GM18505 (cell line): Measurements from ENCODE around the gene CEACAM1.
"Not testable (repeated sequence)": the region's sequence is repeated elsewhere in the genome, so short reads cannot be mapped to it uniquely, and the experiment has no call there.

Experiments used
- ATAC-seq: cut with Tn5 transposase; IDR thresholded peaks from one replicate; pipeline ENCODE4 v1.9.1; 2021; ENCODE audit not compliant: unreplicated experiment
- POLR2A ChIP-seq: IDR thresholded peaks from 4 replicates; pipeline ENCODE4 v1.6.1; 2011; ENCODE audit warnings: borderline replicate concordance; ENCODE audit not compliant: insufficient read depth, insufficient read length; ENCODE audit errors: extremely low read depth

The CEACAM1 gene

DNA sequence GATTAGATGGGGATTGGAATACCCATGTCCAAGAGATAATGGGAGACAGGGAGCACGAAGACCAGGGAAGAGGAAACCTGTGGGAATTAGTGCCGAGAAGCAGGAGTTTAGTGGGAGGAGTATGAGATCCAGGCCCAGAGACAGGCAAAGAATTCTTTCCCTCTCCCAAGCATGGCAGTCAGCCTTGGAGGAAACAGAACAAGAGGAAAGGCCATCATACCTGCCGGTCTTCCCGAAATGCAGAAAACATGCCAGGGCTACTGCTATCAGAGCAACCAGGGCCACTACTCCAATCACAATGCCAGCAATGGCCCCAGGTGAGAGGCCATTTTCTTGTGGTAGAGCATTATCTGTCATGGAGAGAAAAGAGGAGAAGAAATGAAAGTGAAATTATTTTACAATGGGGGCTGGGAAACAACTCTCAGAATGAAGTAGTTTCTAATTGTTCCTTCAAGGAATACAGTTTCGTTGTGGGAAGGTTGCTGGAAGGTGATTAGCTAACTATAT lies 16.1 kb downstream of the CEACAM1 start:
- no peak for TF ChIP-seq POLR2A
- no peak for ATAC-seq

DNA sequence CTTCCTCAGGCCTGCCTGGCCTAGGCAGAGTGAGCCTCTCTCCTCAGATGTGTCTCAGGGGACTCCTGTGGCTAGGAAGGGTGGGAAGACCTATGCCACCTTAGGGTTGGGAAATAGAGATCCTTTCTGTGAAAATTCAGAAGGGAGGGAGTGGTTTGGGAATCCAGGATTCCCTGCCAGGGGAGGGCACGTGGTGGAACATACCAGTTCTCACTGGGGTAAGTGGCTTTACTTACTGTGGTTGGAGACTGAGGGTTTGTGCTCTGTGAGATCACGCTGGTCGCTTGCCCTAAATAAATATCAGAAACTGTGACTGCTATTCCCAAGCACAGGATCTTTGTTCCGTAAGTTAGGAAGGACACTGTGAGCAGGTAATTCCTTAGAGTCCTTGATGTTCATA lies 16.9 kb downstream of the CEACAM1 start:
- ATAC-seq: no peak
- TF ChIP-seq POLR2A: no peak

DNA sequence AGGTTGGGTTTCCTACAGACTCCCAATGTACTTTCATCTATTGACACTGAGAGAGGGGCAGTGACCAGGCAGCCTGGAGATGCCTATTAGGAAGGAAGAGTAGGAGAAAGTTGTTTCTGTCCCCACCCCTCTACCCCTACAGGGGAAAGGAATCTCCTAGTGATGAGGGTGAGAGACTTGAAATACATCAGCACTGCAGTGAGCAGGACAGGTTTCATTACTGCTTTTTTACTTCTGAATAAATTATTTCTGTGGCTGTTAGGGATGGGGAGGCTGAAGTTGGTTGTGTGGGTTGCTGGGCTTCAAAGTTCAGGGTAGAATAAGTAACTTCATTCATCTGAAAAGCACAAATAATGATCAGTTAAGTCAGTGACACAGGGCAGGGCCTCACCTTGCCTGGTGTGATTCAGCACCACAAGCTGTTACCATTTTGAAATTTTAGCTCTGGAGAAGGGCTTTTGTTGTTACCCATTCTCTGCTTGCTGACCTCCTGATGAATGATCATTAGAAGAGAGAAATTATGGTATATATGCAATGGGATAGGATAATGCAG lies 19.3 kb downstream of the CEACAM1 start:
- ATAC-seq: no peak
- no peak for TF ChIP-seq POLR2A

DNA sequence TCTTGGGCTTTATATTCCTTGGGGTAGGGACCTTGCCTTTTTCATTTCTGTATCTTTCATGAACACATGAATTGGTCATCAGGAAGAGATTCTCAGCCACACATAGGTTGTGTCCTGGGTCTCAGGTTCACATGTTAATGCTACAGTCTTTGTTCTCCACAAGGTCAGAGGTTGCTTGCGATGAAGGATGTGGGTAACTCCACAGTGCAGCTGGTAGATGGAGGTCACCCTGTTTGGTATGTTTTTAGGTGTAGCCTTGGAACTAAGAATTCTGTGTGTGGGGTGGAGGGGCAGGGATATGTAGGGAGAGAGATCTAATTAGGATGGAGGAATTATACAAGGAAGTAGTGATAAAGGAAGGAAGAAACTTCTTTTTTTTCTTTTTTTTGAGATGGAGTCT lies 23.2 kb downstream of the CEACAM1 start:
- TF ChIP-seq POLR2A: no peak
- ATAC-seq: no peak

DNA sequence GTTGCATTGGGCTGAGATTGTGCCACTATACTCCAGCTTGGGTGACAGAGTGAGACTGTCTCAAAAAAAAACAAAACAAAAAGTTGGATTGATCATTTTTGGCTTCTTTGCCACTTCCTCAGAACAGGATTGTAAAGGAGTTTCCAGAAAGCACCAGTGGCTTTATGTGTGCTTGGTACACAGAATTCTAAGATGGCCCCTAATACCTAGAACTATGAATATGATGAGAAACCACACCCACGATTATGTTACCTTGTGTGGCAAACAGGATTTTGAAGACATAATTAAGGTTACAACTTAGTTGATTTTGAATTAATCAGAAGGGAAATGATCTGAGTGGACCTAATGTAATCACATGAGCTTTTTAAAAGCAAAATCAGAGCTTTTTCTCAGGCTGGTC lies 26.5 kb downstream of the CEACAM1 start:
- TF ChIP-seq POLR2A: no peak
- no peak for ATAC-seq

DNA sequence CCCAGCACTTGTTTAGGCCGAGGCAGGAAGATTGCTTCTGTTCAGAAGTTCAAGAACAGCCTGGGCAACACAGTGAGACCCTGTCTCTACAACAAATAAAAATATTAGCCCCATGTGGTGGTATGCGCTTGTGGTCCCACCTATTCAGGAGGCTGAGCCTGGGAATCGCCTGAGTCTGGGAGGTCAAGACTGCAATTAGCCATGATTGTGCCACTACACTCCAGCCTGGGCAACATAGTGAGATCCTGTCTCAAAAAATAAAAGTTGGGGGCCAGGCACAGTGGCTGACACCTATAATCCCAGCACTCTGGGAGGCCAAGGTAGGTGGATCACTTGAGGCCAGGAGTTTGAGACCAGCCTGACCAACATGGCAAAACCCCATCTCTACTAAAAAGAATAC lies 27.0 kb downstream of the CEACAM1 start:
- ATAC-seq: not testable (repeated sequence)

DNA sequence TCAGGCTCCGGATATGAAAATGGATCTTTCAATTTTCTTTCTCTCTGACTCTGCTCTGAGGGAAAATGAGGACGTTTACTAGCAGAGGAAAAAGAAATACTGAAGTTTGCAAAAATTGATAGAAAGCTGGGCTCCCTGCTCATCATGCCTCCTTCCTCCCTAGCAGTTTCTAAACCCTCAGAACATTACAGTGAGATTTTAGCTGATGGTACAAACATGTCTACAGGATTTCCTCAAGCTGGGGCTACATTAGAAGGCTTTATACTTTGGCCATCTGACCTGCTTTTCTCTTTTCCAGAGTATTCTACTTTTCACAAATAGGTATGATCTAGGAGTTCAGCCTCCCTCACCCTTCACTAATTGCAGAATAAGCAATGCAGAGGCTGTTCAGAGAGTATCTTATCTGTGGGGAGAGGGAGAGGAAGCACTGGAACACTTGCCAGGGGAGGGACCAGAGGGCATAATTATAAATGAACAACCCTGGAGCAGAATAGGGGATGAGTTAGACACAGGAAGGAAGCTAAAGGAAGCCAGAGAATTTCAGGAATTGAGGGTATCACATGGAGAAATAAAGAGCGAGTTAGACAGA lies 30.0 kb downstream of the CEACAM1 start:
- TF ChIP-seq POLR2A: no peak
- no peak for ATAC-seq

DNA sequence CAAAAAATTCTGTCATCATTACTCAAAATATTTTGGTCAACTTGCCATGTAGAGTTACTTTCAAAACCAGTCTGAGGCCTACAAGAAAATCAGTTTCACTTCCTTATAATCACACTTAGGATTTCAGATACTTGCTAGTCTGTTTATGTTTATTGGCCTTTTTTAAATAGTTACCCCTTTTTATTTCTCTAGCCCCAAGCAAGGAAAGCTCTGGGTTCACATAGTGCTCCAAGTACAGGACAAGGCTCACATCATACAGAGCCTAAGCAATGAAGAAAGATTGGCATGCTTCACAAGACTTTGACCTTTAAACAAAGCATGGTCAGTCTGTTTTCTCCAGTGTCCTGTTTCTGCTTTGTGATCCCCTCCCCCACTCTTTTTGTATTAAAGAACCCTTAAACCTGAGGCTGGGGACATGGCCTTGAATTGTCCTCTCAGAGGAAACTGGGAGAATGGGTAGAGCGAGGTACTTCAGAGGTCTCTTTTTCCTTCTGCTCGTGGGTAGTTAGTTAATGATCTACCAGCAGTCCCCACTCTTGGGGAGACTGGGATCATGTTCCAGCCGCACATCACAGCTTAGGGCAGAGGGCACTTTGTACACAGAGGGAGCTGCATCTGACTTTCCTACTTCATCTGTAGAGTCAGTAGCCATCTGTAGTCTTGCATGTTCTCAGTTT lies 30.7 kb downstream of the CEACAM1 start:
- ATAC-seq: no peak
- TF ChIP-seq POLR2A: no peak

DNA sequence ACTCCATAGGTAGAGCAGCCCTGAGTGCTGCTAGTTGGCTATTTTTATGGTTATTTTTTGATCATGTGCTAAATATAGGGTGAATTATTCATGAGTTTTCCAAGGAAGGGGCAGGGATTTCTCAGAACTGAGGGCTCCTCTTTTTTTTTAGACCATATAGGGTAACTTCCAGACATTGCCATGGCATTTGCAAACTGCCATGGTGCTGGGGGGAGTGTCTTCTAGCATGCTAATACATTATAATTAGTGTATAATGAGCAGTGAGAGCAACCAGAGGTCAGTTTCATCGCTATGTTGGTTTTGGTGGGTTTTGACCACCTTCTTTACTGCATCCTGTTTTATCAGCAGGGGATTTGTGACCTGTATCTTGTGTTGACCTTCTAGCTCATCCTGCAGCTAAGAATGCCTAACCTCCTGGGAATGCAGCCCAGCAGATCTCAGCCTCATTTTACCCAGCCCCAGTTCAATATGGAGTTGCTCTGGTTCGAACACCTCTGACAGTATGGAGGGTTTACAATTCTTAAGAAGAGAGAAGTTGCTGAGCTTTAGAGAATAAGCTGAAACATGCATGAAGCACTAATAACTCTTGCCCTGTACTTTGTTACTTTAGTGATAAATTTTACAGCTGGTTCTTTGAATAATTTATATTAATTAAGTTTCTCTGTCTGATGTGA lies 31.7 kb downstream of the CEACAM1 start:
- no peak for TF ChIP-seq POLR2A

DNA sequence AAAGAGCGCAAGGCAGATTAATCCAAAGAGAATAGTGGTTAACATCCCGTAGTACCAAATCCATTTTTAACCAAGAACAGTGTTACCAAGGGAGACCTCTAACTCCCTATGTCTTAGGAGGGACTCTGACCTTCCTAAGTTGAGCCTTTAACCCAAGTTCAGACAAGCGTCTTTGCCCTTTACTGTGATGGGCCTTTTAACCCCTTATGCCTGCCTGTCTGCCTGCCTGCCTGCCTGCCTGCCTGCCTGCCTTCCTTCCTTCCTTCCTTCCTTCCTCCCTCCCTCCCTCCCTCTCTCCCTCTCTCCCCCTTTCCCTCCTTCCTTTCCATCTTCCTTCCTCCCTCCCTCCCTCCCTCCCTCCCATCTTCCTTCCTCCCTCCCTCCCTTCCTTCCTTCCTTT lies 32.6 kb downstream of the CEACAM1 start:
- no peak for TF ChIP-seq POLR2A
- ATAC-seq: no peak

More for the DNA sequence above, 31.7 kb downstream of the CEACAM1 start:
- no peak for ATAC-seq

DNA sequence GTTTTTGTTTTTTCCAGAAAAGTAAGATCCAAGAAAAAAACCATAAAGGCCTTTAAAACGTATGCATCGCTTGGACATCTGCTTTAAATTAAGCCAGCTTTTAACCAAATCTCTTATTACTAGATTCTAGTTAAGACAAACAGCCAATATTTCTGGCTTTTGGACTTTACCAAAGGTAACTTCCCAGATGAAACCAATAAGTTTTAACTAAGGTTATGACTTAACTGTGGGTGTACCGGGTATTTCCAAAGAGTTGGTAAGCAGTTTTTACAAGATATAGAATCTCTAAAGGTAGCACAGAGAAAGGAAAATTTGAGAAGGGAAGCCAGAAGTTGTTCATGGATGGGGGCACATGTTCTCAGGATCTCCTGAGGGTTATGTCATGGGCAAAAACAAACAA lies 34.0 kb downstream of the CEACAM1 start:
- no peak for TF ChIP-seq POLR2A
- ATAC-seq: no peak

DNA sequence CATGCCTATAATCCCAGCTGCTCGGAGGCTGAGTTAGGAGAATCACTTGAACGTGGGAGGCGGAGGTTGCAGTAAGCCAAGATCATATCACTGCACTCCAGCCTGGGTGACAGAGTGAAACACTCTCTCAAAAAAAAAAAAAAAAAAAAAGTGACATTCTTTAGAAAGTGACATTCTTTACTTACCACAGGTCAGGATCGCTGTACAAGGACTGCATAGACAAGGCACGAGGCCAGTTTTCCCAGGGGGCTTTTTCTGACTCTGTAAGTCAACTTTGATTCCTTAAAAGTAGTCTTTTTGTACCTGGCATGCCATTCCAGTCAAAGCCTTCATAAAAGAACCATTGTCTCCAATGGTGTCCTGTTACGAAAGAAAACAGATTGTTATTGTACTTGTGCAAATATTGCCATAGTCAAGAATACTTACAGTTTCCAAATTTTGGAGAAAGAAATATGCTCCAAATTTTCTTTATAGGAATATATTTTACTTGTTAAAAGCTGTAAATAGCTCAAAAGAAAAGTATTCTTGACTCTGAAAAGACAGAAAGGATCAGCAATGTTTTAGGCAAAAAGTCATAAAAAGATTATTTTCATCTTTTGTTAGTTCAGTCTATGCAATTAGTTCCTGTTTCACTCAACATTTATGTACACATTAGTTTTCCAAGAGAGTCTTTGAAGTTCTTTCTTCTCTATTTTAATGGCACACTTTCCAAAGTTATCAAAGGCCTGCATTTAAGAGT lies 39.3 kb downstream of the CEACAM1 start:
- no peak for TF ChIP-seq POLR2A
- ATAC-seq: no peak

DNA sequence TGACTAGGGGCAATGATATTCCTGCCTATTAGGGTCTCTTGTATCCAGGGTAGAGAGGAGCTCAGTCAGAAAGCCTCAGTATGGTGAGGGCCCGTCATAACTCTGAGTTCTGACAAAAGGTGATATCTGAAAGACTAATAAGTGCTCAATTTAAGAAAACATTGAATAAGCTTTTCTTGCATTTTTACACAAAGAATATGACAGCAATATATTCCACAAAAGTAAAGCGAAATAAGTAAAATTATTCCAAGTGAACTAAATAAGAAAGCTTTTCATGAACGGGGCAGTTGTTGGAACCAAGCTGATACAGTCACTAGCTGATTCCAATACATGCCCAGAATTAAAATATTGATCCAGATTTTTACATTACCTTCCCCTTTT lies 40.5 kb downstream of the CEACAM1 start:
- TF ChIP-seq POLR2A: no peak
- no peak for ATAC-seq

DNA sequence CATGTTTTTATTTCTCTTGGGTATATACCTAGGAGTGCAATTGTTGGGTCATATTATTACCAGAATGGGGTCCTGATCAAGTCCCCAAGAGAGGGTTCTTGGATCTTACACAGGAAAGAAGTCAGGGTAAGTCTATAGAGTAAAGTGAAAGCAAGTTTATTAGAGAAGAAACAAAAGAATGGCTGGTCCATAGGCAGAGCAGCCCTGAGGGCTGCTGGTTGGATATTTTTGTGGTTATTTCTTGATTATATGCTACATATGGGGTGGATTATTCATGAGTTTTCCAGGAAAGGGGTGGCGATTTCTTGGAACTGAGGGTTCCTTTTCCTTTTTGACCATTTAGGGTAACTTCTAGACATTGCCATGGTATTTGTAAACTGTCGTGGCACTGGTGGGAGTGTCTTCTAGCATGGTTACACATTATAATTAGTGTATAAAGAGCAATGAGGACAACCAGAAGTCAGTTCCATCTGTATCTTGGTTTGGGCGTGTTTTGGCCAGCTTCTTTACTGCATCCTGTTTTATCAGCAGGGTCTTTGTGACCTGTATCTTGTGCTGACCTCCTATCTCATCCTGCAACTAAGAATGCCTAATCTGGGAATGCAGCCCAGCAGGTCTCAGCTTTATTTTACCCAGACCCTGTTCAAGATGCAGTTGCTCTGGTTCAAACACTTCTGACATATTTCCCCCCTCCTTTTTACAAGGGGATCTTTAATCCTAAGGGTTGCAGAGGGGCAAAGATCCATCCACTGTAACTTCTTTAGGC lies 41.1 kb downstream of the CEACAM1 start:
- ATAC-seq: no peak
- TF ChIP-seq POLR2A: no peak

DNA sequence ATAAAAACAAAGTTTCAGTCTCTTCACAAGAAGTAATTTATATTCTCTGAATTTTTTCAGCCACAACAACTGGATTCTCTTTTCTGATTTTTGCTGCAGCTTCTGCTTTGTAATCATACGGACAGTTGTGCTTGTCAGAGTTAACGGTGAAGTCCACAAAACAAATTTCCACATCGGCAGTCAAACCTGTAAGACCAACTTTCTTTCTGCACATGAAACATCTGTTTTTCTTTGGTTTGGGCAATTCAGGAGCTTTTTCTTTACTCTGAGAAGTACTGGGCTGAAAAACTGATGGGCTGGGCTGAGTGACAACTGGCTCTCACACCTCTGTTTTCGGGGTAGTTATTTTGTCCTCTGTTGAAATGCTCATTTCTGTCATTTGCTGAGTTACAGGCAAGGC lies 43.2 kb downstream of the CEACAM1 start:
- not testable (repeated sequence) for ATAC-seq
